HG02840 (cell line): ENCODE results near the gene IL21R.
"Not testable (repeated sequence)": the region's sequence is repeated elsewhere in the genome, so short reads cannot be mapped to it uniquely, and the experiment has no call there.

ENCODE experiments used
- ATAC-seq: cut with Tn5 transposase; IDR thresholded peaks from one replicate; pipeline ENCODE4 v1.9.1; 2021; ENCODE audit warnings: mild to moderate bottlenecking, moderate library complexity, moderate number of reproducible peaks; ENCODE audit not compliant: unreplicated experiment, low FRiP score

The IL21R gene

DNA sequence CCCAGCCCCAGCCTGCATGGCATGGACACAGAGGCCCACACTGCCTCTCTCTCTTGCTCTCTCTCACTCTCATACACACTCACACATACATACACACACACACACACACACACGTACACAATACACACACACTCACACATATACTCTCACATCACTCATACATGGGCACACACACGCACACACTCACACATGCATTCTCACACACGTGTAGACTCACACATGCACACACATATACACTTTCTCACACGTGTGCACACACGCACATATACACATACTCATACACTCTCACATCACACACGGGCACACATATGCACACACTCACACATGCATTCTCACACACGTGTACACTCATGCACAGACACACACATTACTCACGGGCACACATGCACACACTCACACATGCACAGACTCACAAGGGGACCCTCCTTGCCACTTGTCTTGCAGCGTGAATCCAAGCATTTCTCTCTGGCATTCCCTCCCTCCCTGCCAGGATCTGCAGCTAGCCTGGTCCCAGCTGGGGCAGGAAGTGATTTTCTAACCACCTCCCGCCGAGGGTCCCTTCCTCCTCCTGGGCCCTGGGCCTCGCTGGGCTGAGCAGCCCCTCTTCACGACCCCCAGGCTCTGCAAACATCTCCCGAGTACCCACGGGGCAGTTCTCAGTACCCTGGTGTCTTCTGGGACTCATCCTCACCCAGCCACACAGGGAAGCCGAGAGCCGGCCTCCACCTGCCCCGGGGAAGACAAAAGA, 37.5 kb downstream of the IL21R start:
- ATAC-seq, result no peak

GRCh38 chr16:27441276-27441675, 39.3 kb downstream of the IL21R start:
- ATAC-seq, result no peak

GRCh38 chr16:27441998-27442397, 40.0 kb downstream of the IL21R start:
- no peak for ATAC-seq

- ATAC-seq, result no peak
Observed at GRCh38 chr16:27444015-27444414, 42.0 kb downstream of the IL21R start.

- no peak for ATAC-seq
Observed at GRCh38 chr16:27444470-27444869, 42.5 kb downstream of the IL21R start.

DNA sequence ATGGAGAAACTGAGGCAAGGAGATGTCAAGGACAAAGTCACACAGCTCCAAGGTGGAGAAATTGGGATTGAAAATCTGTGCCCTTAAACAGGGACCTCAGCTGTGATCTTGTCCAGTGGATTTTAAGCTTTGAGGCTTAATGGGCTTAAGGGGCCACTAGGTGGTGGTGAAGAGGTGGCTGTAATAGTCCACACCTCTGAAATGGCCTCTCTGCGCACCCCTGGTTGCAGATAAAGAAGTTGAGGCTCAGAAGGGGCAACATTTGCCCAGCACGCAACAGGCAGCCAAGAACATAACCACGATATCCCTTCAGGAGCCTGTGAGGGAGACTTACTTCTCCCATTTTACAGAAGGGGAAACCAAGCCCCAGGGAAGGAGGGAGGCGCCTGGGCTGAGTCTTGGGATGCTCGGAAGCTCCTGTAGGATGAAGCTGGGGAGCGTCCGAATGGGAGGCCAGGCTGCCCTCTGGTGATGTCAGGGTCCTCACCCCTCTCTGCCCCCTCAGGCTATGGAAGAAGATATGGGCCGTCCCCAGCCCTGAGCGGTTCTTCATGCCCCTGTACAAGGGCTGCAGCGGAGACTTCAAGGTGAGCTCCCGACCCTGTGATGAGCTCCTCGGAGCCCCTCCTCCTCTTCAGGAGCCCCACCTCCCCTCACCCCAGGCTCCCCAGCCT, 43.7 kb downstream of the IL21R start:
- no peak for ATAC-seq

- ATAC-seq, result no peak
Observed at GRCh38 chr16:27446721-27447120, 44.7 kb downstream of the IL21R start.

DNA sequence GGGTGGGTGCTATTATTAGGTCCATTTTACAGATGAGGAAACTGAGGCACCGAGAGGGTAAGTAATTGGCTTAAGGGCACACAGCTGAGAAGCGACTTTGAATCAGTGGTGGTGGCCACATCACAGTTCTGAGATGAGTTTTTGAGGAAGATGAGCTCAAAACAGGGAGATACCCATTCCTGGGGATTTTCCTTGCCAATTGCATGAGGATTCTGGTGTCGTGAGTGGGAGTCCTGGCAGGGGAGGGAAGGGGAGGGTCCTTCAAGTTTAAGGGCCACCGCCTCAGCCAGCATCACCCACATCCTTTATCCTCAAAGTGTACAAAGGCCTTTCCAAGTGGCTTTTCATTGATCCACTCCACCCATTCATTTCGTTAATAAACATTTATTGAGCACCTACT, 45.3 kb downstream of the IL21R start:
- no peak for ATAC-seq

DNA sequence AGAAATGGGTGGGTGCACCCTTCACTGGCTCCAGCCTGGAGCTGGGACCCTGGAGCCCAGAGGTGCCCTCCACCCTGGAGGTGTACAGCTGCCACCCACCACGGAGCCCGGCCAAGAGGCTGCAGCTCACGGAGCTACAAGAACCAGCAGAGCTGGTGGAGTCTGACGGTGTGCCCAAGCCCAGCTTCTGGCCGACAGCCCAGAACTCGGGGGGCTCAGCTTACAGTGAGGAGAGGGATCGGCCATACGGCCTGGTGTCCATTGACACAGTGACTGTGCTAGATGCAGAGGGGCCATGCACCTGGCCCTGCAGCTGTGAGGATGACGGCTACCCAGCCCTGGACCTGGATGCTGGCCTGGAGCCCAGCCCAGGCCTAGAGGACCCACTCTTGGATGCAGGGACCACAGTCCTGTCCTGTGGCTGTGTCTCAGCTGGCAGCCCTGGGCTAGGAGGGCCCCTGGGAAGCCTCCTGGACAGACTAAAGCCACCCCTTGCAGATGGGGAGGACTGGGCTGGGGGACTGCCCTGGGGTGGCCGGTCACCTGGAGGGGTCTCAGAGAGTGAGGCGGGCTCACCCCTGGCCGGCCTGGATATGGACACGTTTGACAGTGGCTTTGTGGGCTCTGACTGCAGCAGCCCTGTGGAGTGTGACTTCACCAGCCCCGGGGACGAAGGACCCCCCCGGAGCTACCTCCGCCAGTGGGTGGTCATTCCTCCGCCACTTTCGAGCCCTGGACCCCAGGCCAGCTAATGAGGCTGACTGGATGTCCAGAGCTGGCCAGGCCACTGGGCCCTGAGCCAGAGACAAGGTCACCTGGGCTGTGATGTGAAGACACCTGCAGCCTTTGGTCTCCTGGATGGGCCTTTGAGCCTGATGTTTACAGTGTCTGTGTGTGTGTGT, 46.8 kb downstream of the IL21R start:
- no peak for ATAC-seq

DNA sequence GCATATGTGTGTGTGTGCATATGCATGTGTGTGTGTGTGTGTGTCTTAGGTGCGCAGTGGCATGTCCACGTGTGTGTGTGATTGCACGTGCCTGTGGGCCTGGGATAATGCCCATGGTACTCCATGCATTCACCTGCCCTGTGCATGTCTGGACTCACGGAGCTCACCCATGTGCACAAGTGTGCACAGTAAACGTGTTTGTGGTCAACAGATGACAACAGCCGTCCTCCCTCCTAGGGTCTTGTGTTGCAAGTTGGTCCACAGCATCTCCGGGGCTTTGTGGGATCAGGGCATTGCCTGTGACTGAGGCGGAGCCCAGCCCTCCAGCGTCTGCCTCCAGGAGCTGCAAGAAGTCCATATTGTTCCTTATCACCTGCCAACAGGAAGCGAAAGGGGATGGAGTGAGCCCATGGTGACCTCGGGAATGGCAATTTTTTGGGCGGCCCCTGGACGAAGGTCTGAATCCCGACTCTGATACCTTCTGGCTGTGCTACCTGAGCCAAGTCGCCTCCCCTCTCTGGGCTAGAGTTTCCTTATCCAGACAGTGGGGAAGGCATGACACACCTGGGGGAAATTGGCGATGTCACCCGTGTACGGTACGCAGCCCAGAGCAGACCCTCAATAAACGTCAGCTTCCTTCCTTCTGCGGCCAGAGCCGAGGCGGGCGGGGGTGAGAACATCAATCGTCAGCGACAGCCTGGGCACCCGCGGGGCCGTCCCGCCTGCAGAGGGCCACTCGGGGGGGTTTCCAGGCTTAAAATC, 47.6 kb downstream of the IL21R start:
- ATAC-seq, result peak; percentile 62

- peak; percentile 22 for ATAC-seq
Observed at GRCh38 chr16:27450196-27450549, 48.2 kb downstream of the IL21R start.

- ATAC-seq, result no peak
Observed at GRCh38 chr16:27452569-27453493, 50.9 kb downstream of the IL21R start.

DNA sequence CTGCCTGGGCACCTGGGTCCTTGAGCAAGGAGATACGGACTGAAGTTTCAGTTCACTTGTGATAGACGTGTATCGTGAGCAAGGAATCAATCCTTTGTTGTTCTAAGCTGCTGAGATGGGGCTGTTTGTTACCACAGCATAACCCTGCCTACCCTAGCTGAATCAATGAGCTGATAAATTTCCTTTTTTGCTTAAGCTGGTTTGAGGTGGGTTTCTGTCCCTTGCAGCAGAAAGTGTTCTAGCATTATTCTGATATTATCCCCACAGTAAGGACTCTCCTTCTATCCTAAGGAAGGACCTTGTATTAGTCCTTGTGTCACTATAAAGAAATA, 51.5 kb downstream of the IL21R start:
- ATAC-seq, result no peak

DNA sequence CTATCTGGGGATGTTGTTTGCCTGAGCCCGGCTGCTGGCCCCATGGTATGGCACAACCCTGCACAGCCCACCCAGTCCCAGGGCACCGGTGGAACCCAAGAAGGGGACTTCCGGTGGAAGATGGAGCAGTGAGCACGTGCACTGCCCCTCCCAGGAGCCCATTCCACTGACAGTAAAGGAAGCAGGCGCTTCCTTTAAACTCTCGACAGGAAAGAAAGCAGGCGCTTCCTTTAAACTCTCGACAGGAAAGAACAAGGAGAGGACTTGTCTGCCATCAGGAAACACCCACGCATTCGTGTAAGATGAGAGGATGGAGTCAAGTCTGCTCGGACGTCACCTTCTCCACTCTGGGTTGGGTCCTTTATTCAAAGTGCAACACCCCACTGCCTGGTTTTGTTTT, 53.7 kb downstream of the IL21R start:
- ATAC-seq, result no peak

DNA sequence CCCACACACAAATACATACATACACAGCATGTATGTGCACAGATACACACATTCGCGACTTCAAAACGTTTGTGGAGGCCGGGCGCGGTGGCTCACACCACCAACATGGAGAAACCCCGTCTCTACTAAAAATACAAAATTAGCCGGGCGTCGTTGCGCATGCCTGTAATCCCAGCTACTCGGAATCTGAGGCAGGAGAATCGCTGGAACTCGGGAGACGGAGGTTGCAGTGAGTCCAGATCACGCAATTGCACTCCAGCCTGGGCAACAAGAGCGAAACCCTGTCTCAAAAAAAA, 55.6 kb downstream of the IL21R start:
- not testable (repeated sequence) for ATAC-seq

DNA sequence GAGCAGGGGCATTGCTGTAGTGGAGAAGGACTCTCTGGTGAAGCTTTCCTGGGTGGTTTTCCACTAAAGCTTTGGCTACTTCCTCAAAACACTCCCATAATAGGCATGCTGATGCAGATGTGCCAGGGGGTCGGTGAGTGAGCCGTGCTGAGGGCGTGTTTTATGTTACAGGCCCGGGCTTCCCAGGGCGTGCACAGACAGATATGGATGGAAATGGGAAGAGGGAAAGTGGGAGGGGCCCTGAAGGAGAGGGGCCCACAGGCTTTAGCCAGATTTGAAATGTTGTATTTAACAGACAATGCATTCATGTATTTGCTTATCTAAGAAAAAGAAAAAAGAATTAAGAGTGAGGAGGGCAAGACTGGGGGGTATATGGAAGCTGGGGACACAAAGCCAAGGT, 56.3 kb downstream of the IL21R start:
- ATAC-seq, result no peak

DNA sequence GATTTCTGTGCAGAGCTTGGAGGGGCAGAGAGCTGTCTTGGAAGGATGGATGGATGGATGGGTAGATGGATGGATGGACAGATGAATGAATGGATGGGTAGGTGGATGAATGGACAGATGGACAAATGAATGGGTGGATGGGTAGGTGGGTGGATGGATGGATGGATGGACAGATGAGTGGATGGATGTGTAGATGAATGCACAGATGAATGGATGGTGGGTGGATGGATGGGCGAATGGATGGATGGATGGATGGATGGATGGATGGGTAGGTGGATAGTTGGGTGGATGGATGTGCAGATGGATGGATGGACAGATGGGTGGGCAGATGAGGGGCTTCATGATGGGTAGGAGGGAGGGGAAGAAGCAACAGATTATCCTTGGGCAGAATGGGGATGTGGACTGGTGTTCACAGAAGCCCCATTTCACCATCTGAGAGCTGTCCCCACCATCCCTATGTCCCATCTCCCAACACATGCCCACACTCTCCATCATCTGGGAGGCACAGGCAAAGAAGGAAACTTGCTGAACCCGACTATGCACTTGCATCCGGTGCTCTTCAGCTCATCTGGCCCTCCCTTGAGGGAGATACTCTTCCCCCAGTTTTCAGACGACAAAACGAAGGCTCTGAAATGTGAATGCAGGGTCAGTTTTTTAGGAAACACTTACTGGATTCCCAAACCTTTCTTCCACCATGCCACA, 57.2 kb downstream of the IL21R start:
- no peak for ATAC-seq

DNA sequence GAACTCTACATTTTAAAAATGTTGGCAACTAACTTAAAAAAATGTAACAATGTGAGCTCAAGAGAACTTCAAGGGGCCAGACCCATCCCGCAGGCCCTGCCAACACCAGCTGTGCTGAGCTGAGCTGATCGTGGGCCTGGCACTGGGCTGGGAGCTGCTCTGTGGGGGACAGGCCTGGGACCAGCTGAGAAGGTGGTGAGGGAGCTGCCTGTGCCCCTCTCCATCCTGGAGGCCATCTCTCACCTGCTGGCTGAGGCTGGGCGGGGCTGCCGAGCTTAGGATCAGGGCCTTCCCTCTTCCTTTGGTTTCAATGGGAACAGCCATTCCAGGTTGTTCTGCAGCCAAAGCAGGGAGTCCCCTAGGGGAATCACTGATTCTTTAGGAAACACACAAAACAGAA, 58.2 kb downstream of the IL21R start:
- no peak for ATAC-seq
